ENCODE data around the gene ITGB4.

Gene ITGB4

DNA sequence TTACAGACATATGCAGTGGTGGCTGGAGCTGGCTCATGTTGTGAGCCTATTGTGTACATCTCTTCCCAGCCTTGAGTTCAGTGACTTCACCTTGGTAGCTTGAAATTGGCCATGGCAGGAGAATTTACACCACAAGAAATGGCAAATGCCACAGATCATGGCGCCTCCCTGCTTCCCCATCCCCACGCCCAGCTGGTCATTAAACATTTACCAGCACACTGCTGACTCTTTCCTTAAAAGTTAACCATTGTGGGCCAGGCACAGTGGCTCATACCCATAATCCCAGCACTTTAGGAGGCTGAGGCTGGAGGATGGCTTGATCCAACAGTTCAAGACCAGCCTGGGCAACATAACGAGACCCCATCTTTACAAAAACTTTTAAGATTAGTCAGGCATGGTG, 22.6 kb upstream of the ITGB4 start:
- no peak for DNase-seq

DNA sequence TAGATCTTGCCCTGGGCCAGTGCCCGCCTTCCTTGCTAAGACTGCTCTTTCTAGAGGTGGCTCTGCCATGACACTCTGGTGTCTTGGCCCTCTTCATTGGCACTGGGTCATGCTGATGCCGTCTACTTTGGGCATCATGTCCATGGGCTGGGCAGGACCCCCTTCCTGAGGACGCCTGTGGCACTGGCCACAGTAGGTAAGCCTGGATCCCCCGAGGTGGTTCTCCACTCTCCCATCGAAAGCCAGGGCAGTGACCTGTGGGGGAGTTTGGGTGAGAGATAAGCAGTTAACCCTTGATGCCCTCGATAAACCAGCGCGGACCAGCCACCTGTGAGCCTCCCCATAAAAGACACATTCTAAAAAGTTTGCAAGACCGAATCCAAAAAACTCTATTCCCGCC, 20.0 kb upstream of the ITGB4 start:
- DNase-seq = no peak

DNA sequence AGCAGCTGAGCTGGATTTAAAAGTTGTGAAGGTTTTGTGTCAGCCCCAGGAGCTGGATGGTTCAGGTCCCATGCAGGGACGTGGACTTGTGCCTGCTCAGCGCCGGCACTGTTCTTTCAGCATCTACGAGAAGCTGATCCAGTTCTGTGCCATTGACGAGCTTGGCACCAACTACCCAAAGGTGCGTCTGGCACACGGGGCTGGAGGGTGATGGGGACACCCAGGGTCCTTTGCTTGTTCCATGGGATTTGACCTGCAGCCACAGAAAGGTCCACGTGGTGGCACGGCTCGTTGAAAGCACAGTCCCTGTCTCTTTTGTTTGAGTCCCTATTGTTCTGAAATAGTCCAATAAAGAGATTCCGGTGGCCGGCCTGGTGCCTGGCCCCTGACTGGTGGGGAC, 18.1 kb upstream of the ITGB4 start:
- DNase-seq = no peak

DNA sequence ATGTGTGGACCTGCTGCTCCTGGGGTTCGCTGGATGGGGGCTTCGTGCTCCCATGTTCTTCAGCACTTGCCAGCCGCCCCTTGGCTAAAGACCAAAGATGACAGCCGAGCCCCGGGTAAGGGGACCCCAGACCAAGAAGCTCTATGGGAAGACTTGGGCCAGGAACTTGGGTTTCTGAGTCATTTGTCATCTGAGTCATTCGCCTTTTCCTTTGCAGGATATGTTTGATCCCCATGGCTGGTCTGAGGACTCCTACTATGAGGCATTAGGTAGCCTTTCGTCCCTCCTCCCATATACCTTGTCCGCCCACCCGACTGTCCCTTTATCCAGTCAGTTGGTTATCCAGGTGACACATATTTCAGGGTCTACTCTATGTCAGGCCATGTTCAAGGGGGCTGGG, 17.7 kb upstream of the ITGB4 start:
- no peak for DNase-seq

GRCh38 chr17:75704963-75705875, 16.0 kb upstream of the ITGB4 start:
- no peak for DNase-seq

- DNase-seq = no peak
Observed at GRCh38 chr17:75706042-75706728, 15.1 kb upstream of the ITGB4 start.

DNA sequence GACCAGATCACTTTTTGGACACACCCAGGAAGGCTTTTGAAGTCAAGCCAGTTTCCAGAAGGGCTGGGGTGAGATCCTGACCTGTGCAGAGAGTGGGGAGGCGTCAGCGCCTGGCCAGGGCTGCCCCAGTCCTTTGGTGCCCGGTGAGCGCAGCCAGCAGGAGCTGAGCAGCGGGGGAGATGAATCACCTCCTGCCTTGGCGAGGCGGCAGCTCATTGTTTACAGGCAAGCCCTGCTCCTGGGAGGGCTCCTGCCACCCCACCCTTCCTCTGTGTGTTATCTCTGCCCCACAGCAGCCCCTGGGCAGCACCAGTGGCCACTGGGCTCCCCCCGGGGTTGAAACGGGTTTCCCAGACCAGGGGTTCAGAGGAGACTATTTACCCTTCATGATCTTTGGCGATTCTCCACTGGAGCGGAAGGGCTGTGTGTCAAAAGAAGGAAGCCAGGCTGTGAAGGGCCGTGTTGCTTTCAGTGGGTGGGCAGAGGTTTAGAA, 14.1 kb upstream of the ITGB4 start:
- no peak for DNase-seq

DNA sequence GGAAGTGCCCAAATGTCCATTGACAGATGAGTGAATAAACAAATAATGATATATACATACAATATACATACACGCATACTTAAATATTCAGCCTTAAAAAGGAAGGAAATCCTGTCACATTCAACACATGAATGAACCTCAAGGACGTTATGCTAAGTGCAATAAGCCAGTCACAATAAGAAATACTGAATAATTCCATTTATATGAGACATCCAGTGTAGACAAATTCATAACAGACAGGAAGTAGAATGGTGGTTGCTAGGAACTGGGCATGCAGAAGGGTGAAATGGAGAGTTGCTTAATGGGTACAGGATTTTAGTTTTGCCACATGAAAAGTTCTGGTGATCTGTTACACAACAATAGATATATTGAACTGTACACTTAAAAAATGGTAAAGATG, 8.8 kb upstream of the ITGB4 start:
- no peak for DNase-seq

DNA sequence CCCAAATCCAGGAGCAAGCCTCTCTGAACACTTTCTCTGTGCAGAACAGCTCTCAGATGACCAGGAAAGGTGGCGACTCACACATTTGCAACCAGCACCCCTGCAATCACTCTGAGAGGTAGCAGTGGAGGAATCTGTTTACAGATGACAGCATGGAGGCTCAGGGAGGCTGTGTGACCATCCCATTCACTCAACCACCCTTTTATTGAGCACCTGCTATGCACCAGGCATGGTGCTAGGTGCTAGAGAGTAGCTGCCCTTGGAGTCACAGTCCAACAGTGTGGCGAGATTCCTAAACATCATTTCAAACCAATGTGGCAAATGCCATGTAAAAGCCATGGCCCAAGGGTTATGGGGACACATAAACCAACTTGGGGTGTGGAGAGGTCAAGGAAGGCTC, 1.5 kb upstream of the ITGB4 start:
- no peak for DNase-seq

- no peak for DNase-seq
Observed at GRCh38 chr17:75721463-75722011, 278 bp downstream of the ITGB4 start.

- DNase-seq = no peak
Observed at GRCh38 chr17:75722076-75722475, 817 bp downstream of the ITGB4 start.

GRCh38 chr17:75722542-75723095, 1.4 kb downstream of the ITGB4 start:
- DNase-seq = no peak

DNA sequence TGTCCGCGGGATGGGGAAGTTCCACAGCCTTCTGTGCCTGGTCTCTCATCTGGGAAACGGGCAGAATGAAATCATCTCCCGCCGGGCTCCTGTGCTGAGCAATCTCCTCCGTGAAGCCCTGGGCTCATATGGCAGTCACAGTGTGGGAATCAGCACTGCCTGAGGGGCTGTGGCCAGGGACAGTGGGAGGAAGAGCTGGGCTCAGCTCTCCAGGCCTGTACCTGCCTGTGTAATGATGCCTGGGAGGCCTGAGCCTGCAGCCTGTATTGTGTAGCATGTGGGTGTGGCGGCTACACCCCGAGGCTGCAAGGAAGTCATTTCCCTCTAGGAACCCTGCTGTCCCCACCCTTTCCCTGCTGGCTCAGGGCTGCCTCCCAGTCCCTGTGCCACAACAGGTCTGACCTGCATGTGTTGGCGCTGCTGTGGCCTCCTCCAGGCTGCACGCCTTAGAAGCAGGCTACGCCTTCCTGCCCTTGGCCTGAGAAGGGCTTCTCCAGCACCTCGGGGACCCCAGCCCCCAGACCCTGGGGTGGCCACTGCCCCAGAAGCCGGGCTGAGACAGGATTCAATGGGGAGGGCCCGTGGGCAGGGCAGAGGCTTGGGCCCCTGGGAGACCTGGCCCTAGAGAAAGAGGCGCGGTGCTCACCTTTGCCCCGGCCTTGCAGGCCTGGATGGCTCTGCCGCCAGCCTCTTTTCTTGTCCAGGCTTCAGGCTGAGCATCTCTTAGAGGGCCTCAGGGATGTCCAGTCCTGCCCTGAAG, 2.1 kb downstream of the ITGB4 start:
- DNase-seq = no peak

DNA sequence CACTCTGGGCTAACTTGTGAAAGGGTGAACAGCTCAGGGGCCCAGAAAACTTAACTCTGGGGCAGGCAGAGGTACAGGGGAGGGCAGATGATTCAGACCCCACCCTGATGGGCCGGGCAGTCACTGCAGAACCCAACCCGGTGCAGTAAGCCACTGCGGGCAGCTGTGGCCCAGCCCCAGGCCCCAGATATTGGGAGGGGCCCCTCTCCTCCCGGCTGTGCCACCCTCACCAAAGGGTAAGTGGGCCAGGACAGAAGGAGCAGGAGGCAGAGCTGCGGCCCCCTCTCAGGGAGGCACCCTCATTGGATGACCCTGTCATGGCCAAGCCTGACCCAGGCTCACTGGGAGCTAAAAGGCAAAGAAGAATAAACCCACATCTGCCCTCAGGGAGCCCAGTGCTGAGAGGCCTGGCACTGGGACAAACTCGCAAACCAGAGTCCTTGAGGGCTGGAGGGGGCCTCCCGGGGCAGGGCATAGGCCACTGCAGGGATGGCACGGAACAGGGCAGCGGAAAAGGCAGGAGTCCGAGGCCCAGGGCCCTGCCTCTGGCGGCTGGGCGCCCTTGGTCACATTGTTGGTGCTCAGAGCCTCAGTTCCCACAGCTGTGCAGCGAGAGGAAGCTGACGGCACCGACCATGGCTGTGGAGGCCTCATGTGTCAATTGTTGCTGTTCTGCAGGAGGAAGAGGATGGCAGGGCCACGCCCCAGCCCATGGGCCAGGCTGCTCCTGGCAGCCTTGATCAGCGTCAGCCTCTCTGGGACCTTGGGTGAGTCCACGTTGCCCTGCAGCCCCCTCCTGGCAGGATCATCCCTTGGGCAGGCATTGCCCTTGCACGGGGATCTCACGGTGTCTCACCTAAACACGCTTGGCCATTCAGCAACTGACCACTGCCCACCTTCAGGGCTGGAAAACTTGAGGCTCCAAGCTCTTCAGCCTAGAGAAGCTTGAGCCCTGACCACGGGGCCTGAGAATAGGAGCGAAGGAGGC, 3.1 kb downstream of the ITGB4 start:
- DNase-seq = no peak

DNA sequence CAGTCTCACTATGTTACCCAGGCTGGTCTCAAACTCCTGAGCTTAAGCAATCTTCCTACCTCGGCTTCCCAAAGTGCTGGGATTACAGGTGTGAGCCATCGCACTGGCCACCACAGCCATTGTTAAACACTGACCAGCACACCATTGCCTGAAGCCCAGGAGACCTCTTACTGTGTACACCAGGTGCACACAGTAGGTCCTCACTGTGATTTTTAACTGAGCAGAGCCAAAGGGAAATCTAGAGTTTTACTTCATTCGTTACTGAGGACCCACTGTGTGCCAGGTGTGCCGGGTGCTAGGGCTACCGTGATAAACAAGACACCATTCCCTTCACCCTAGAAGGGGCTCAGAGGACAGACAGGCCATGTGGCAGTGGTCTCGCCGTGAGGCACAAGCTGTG, 4.2 kb downstream of the ITGB4 start:
- no peak for DNase-seq

- DNase-seq = no peak
Observed at GRCh38 chr17:75727391-75727790, 6.1 kb downstream of the ITGB4 start.

DNA sequence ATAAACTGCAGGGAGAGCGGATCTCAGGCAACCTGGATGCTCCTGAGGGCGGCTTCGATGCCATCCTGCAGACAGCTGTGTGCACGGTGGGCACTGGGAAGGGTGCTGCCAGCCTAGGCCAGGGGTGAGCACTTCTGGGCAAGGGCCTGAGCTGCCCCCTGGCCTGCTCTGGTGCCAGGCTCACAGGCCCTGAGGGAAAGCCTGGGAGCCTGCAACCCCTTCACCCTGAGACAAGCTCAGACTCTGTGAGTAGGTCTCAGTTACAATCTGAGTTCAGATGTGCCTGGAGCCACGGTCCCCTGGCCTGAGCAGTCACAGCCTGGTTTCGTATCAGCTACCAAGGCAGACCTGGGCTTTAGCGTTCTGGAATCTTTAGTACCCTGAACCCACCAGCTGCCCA, 8.1 kb downstream of the ITGB4 start:
- DNase-seq = no peak

- DNase-seq = no peak
Observed at GRCh38 chr17:75730065-75730464, 8.8 kb downstream of the ITGB4 start.

DNA sequence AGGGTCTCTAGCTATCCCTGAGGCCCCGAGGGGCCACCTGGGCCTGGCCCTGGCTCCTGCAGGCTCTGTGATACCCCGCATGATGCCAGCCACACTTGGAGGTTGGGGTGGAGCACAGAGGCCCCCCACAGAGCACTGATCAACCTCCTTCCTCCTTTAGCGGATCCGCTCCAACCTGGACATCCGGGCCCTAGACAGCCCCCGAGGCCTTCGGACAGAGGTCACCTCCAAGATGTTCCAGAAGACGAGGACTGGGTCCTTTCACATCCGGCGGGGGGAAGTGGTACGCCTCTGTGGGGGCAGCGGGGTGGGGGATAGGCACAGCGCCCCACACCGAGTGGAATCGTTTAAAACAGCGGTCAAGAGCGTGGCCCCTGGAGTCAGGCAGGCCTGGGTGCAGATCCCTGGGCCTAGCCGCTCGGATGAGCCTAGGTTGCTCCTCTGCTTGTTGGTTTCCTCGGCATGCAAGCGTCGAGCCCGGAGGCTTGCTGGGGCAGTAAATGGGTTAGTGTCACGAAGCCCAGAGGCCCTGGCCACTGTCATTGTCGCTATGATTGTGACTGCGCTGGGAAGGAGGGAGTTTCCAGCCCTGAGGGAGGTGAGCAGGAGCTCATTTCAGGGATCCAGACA, 9.9 kb downstream of the ITGB4 start:
- DNase-seq = no peak

DNA sequence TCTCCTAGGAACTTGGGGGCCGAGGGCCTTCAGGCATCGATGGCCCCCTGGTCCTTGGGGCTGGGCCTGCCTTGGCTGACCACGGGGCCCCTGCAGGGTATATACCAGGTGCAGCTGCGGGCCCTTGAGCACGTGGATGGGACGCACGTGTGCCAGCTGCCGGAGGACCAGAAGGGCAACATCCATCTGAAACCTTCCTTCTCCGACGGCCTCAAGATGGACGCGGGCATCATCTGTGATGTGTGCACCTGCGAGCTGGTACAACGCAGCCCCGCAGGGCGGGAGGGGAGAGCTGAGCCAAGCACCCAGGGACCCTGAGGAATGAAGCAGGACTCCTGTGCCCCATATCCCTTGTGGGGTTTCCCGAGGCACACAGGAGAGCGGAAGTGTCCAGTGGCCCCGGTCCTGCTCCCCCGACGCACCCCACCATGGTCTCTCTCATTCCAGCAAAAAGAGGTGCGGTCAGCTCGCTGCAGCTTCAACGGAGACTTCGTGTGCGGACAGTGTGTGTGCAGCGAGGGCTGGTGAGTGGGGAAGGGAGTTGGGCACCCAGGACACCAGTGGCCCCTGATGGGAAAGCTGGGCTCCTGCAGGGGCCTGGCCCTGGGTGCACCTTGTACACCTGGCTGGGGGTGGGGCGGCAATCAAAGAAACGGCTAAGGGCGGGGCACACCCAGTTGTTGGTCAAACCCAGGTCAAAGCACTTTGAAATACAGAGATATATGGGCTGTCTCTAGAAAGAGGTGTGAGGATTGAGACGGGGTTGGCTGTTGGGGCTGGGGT, 10.6 kb downstream of the ITGB4 start:
- no peak for DNase-seq

Measured in fibroblast of skin of right quadriceps (primary cell).